ENCODE data around the gene NETO1.

NETO1 gene

GRCh38 chr18:72866442-72866900, 1.3 kb downstream of the NETO1 start:
- TF ChIP-seq GATA2 (IDR thresholded peaks at IDR 0.05; ENCODE audit: low read depth, low read length) = no peak

- TF ChIP-seq GATA3 (IDR thresholded peaks at IDR 0.05; ENCODE audit: low read depth, low read length) (no peak), GATA2 (IDR thresholded peaks at IDR 0.05; ENCODE audit: low read depth, low read length) (no peak)
Measured at GRCh38 chr18:72863754-72864153, 4.0 kb downstream of the NETO1 start.

DNA sequence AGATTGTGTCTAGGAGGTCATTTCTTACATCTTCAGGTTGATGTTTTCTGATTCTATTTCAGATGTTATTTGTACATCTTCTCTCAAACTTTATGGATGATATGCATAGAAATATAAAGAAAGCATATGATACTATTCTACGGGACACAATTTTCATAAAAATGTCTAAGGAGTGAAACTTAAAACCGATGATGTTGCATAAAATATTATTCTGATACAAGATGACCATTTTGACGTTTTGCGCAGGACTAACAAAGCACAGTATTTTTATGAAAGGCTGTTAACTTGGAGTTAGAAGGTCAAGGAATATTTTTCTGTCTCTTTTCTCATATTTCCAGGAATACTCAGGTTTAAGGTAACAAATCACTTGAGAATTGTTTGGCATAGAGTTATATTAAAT, 8.7 kb downstream of the NETO1 start:
- no peak for TF ChIP-seq GATA3 (IDR thresholded peaks at IDR 0.05; ENCODE audit: low read depth, low read length)
- TF ChIP-seq GATA2 (IDR thresholded peaks at IDR 0.05; ENCODE audit: low read depth, low read length) = no peak

GRCh38 chr18:72849671-72850070, 18.1 kb downstream of the NETO1 start:
- TF ChIP-seq GATA2 (IDR thresholded peaks at IDR 0.05; ENCODE audit: low read depth, low read length) (no peak), GATA3 (IDR thresholded peaks at IDR 0.05; ENCODE audit: low read depth, low read length) (no peak)

DNA sequence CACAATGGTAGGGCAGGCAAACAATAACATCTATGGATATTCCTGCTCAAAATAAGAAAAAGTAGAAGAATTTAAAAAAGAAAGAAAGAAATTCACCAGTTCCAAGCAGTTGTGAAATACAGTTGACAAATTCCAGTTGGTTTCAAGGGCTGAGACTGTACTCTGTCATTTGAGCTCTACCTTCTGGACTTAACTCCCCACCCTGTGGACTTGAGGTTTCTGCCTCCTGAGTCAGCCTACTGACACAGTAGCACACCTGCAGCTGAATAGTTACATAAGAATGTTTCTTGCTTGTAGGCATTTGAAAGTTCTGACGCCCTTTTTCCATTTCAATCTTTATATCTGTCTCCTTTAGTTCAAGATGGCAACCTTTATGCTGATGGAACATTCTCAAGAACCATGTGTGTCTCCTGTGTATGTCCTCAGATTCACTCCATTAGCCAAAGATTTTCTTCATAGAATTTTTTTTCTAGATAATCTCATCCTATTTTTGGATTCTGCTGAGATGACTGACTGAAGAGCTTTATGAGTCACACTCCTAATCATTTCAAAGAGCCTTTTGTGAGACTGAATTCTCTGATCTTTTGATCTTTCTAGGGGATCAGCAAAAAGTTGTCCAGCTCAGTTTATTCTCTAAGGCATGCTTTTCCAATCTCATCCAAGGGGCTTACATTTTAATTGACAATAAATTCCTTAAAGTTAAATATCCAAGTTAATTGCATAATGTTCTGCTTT, 19.1 kb downstream of the NETO1 start:
- TF ChIP-seq GATA2 (IDR thresholded peaks at IDR 0.05; ENCODE audit: low read depth, low read length) (no peak), GATA3 (IDR thresholded peaks at IDR 0.05; ENCODE audit: low read depth, low read length) (no peak)

DNA sequence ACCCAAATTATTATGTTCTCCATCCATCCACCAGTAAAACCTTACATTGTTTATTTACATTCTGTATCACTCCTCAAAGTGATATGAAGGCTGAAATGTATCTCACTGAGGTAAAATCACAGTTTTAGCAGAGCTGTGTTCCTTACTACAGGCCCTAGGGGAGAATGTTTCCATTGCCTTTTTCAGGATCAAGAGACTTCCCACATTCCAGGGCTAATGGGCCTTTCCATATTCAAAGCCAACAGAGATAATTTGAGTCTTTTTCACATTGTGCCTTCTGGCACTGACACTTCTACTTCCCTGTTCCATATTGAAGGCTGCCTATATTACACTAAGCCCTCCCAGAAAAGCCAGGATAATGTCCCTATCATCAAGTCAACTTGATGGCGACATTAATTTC, 20.0 kb downstream of the NETO1 start:
- TF ChIP-seq GATA2 (IDR thresholded peaks at IDR 0.05; ENCODE audit: low read depth, low read length) = no peak
- no peak for TF ChIP-seq GATA3 (IDR thresholded peaks at IDR 0.05; ENCODE audit: low read depth, low read length)

DNA sequence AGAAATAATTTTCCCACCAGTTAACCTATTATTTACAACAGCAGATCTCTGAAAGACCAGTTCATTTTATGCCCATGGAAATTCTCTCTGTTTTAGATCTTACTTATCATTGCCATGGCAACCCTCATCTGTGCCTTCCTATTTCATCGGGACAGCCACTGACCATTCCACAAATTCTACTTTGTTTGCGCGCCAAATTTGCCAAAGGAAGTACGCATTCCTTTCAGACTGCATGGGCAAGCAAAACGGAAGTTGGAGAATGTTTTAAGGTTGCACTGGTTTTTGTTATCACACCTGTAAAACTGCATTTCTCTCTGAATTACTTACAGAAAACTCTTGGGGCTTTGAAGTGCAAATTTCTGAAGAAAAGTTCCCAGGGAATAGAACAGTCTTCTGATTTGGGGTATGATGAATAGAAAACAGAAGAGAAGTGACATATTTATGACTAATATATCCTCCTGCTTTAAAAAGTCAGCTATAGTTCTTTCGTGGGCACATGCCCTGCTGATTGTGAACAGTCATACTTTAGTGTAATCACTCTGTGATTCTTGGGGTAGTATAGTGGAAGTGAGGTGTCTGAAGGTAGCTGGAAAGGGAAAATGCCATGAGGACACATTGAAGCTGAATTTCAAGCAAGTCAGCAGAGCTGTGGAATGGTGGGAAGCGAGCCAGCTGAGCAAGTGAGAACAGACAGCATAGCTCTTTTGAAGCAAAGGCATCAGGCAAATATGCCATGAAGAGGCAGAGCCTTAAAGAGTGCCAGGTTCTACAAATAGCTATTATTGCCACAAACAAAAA, 20.9 kb downstream of the NETO1 start:
- TF ChIP-seq GATA2 (IDR thresholded peaks at IDR 0.05; ENCODE audit: low read depth, low read length) = no peak
- TF ChIP-seq GATA3 (IDR thresholded peaks at IDR 0.05; ENCODE audit: low read depth, low read length) = no peak

- TF ChIP-seq GATA2 (IDR thresholded peaks at IDR 0.05; ENCODE audit: low read depth, low read length) = no peak
- TF ChIP-seq GATA3 (IDR thresholded peaks at IDR 0.05; ENCODE audit: low read depth, low read length) = no peak
Measured at GRCh38 chr18:72843743-72844142, 24.0 kb downstream of the NETO1 start.

- TF ChIP-seq GATA2 (IDR thresholded peaks at IDR 0.05; ENCODE audit: low read depth, low read length) (no peak), GATA3 (IDR thresholded peaks at IDR 0.05; ENCODE audit: low read depth, low read length) (no peak)
Measured at GRCh38 chr18:72840109-72840508, 27.7 kb downstream of the NETO1 start.

GRCh38 chr18:72834731-72835130, 33.1 kb downstream of the NETO1 start:
- TF ChIP-seq GATA3 (IDR thresholded peaks at IDR 0.05; ENCODE audit: low read depth, low read length) (no peak), GATA2 (IDR thresholded peaks at IDR 0.05; ENCODE audit: low read depth, low read length) (no peak)

DNA sequence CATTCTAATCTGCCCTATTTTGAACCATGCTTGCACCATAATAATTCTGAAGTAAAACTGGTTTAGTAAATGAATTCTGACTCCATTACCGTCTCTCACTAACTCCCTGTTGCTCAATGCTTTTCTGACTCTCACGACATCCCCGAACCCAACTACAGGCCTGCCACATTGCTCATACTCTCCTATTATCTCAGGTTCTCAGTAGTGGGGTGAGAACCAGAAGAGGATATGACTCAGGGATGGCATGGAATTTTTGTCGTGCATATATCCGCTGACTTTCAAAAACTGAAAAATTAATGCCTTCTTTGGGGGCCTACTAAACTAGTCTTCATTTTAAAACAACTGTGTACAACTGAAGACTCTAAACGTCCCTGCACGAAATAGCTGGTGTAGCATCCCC, 34.3 kb downstream of the NETO1 start:
- TF ChIP-seq GATA3 (IDR thresholded peaks at IDR 0.05; ENCODE audit: low read depth, low read length) (no peak), GATA2 (IDR thresholded peaks at IDR 0.05; ENCODE audit: low read depth, low read length) (no peak)

DNA sequence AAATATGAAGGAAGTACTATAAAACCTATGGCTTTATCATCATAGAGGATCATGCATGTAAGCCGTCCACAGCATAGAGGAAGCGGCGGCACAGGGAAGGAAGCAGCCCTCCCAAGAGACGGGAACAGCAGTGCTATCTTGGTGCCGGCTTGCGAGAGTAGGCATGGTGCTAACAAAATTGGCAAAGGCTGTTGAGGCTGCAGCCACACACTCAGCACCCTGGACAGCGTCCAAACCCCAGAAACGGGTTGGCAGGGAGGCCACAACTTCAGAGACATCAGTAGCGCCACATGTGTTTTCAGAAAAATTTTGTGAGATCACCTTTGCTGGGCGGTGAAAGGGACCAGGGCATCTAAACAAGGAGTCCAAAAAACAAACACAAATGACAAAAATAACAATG, 37.7 kb downstream of the NETO1 start:
- TF ChIP-seq GATA2 (IDR thresholded peaks at IDR 0.05; ENCODE audit: low read depth, low read length) (no peak), GATA3 (IDR thresholded peaks at IDR 0.05; ENCODE audit: low read depth, low read length) (no peak)

DNA sequence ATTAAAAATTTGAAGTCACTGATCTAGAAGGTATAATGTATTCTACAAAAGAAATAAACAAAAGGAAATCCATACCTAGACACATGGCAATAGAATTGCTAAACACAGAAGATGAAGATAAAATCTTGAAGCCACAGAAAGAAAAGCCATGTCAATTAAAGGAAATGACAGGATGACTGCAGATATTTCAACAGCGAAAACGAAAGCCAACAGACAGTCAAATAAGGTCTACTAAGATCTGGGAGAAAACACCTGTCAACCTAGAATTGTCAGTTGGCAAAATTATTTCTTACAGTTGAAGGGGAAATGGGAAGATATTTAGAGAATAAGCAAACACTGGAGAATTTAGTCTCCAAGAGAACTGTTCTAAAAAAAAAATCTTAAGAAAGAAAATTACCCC, 39.2 kb downstream of the NETO1 start:
- no peak for TF ChIP-seq GATA2 (IDR thresholded peaks at IDR 0.05; ENCODE audit: low read depth, low read length)
- TF ChIP-seq GATA3 (IDR thresholded peaks at IDR 0.05; ENCODE audit: low read depth, low read length) = no peak

GRCh38 chr18:72826736-72827135, 41.1 kb downstream of the NETO1 start:
- TF ChIP-seq GATA2 (IDR thresholded peaks at IDR 0.05; ENCODE audit: low read depth, low read length) = no peak
- TF ChIP-seq GATA3 (IDR thresholded peaks at IDR 0.05; ENCODE audit: low read depth, low read length) = no peak

DNA sequence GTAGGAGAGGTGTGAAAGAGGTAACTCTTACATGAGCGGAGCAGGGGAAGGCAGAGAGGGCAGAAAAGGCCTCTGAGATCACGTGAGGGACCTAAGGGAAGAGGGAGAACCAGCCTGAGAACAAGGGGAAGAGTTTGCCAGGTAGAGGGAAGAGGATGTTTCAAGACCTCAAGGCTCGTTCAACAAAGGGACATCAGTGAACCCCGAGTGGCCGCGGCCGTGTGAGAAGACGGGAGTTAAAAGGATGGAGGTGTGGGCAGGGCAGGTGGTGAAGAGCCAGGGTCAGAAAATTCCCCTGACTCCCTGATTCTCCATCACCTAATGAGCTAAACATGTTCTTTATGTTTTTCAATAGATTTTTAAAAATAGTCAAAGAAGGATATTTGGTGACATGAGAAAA, 44.4 kb downstream of the NETO1 start:
- no peak for TF ChIP-seq GATA3 (IDR thresholded peaks at IDR 0.05; ENCODE audit: low read depth, low read length)
- no peak for TF ChIP-seq GATA2 (IDR thresholded peaks at IDR 0.05; ENCODE audit: low read depth, low read length)

Data from SH-SY5Y (cell line).